ENCODE results near the gene WWTR1. TPM values are rescaled to one million over a fixed set of nuclear protein-coding genes. Genes with fewer than 3 reads are reported as not detected.
A peak's percentile ranks its signal among the peaks of the same experiment; 100 is the strongest.

The WWTR1 gene
- polyA plus RNA-seq, 4 donors, result 70.2 to 108 (median 92.4) TPM

- DNase-seq (ENCODE audit: low read depth in 4 of 4, low spot score in 3 of 4), result peak in 1 of 4 donors; percentile 65
Observed at GRCh38 chr3:149480326-149481017, 177.4 kb downstream of the WWTR1 start.

GRCh38 chr3:149479621-149480325, 178.1 kb downstream of the WWTR1 start:
- DNase-seq (ENCODE audit: low read depth in 4 of 4, low spot score in 3 of 4), result no peak

- DNase-seq (ENCODE audit: low read depth in 4 of 4, low spot score in 3 of 4), result no peak
Observed at GRCh38 chr3:149476225-149476624, 181.6 kb downstream of the WWTR1 start.

- no peak for DNase-seq (ENCODE audit: low read depth in 4 of 4, low spot score in 3 of 4)
Observed at GRCh38 chr3:149475451-149476060, 182.3 kb downstream of the WWTR1 start.

GRCh38 chr3:149474250-149474817, 183.5 kb downstream of the WWTR1 start, which contains the start of gene TM4SF4:
TSS of gene TM4SF4 (plus strand) at chr3:149474697. CDS start at chr3:149474878, 181 bp downstream.
- DNase-seq (ENCODE audit: low read depth in 4 of 4, low spot score in 3 of 4), result no peak

GRCh38 chr3:149473357-149474249, 184.2 kb downstream of the WWTR1 start:
- no peak for DNase-seq (ENCODE audit: low read depth in 4 of 4, low spot score in 3 of 4)

- DNase-seq (ENCODE audit: low read depth in 4 of 4, low spot score in 3 of 4), result no peak
Observed at GRCh38 chr3:149472030-149472797, 185.6 kb downstream of the WWTR1 start.

- DNase-seq (ENCODE audit: low read depth in 4 of 4, low spot score in 3 of 4), result no peak
Observed at GRCh38 chr3:149470381-149470780, 187.4 kb downstream of the WWTR1 start.

GRCh38 chr3:149468504-149469212, 189.2 kb downstream of the WWTR1 start:
- DNase-seq (ENCODE audit: low read depth in 4 of 4, low spot score in 3 of 4), result no peak

Other genes with a start within 250 kb of the WWTR1 start
- 1 to 10 TPM in 3 of 4 donors, under 1 TPM in 1; 0.76 to 2.8 (median 2.6) TPM for gene TM4SF4, start 183.3 kb downstream of the WWTR1 start, polyA plus RNA-seq (ENCODE audit: insufficient read length in 4 of 4)
- gene COMMD2, start 94.5 kb upstream of the WWTR1 start, polyA plus RNA-seq (ENCODE audit: insufficient read length in 4 of 4), result 10 to 100 TPM; 54.3 to 73.3 (median 64.7) TPM
- gene ANKUB1, start 134.5 kb upstream of the WWTR1 start, polyA plus RNA-seq (ENCODE audit: insufficient read length in 4 of 4), result under 1 TPM in 2 of 4 donors, not detected in 2; 0.63 to 0.72 TPM
- gene RNF13, start 155.2 kb upstream of the WWTR1 start, polyA plus RNA-seq (ENCODE audit: insufficient read length in 4 of 4), result 100 to 1,000 TPM in 2 of 4 donors, 10 to 100 TPM in 2; 77.2 to 118 (median 89.8) TPM

All from left renal pelvis (tissue), 4 donors.